Skin epidermis (tissue), 12 donors: Measurements from ENCODE around the gene DISP3.

Experiments used
- H3K27ac ChIP-seq, 21 experiments: fragments of 200-600 bp; sonication (generic) in 11 of 21; one replicate each; pipeline ENCODE4 v1.5.0; 2020; ENCODE audit warnings: mild to moderate bottlenecking in 3 of 21, inconsistent platforms in 2 of 21, moderate library complexity in 2 of 21
- H3K4me3 ChIP-seq, 7 experiments: fragments of 200-600 bp; sonication (generic) in 2 of 7; one replicate each; pipeline ENCODE4 v1.5.0; 2020; ENCODE audit warnings: inconsistent platforms in 2 of 7, mild to moderate bottlenecking in 2 of 7, moderate library complexity in 1 of 7

The DISP3 gene

DNA sequence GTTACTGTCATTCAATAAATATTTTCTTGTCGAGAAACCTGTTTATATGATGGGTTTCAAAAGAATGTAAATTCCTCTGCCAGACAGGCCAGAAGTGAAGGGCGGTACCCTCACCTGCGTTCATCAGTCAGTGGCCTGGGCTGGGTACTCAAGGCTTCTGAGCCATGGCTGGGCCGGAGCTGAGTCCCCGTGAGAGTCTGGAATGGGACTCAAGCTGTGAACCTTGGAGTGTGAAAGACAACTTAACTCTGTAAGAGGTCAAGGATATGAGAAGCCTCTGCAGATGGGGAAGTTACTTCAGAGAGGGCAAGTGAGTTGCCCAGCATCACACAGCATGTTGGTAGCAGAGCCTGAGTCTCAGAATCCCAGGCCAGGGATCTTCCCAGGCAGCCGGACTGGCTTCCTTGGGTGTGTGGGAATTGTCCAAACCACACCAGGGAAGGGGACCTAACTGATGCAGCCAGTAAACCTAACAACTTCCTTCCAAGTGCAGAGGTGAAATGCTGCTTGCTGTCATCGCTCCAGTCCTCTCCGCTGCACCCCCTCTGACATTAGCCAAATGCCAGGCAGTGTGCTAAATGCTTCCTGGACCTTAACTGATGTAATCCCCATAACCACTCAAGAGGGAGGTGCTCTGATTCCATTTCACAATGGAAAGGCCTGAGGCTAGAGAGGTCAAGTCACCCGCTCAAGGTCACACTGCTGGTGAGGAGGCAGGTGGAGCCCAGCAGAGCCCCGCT lies 4.8 kb downstream of the DISP3 start:
- Histone ChIP-seq H3K27ac (no peak overlapping the region), H3K4me3 (no peak overlapping the region)

DNA sequence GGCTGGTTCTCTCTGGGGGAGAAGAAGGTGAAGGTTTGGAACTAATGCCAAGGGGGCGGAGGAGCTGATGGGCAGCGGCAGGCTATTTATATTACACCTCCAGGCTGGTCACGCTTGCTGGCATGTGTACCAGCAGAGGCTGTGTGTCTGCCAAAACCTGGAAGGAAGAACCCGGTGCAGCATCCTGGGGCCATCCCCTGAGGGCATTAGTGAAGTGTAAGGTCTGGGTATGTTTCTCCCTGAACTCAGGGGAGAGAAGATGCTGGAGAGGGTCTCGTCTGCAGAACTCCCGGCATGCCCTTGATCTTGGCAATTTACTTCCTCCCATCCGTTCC lies 5.3 kb downstream of the DISP3 start:
- no peak overlapping the region for H3K4me3 ChIP-seq
- no peak overlapping the region for H3K27ac ChIP-seq

DNA sequence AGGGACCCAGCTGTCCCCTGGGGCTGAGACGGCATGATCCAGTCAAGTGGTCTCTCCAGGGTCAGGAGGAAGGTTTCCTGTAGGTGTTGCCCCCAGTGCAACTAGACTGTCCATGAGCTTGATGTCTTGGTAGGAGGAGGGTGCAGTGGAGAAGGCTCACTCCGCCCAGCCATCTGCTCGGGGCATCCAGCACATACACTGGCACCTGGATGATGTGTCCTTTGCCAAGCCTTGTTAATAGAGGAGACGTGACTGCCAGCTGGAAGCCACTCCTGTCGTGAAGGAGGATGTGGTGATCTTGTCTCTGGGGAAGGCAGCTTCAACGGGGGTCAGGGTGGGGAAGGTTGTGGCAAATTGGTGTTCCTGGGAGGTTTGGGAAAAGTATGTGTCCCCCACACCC lies 6.2 kb downstream of the DISP3 start:
- Histone ChIP-seq H3K27ac (no peak overlapping the region), H3K4me3 (no peak overlapping the region)

DNA sequence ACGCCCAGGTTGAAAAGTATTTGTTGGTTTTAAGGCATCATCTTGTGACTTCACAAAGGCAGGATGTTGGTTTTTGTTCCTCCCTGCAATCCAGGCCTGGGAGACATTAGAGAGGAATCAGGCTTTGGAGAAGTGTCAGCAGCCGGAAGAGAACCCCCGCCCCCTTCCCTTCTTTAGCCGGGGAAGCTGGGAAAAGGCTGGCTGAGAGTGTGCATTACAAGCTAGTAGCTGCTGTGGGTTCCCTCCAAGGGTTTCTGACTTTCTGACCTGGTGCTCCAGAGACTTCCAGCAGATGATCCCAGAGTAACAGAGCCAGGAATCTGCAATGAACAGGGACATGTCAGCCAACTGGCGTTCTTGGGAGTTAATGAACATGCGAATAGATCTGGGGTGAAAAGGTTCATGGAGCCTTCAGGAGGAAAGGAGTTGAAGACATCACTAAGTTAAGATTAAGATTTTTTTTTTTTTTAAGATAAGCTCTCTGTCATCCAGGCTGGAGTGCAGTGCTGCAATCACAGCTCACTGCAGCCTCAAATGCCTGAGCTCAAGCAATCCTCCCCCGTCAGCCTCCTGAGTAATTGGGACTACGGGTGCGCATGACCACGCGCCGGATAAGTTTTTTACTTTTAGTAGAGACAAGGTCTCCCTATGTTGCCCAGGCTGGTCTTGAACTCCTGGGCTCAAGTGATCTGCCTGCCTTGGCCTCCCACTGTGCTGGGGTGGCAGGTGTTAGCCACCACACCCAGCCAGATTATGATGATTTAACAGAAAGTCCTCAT lies 7.5 kb downstream of the DISP3 start:
- Histone ChIP-seq H3K4me3 (no peak overlapping the region), H3K27ac (no peak overlapping the region)

DNA sequence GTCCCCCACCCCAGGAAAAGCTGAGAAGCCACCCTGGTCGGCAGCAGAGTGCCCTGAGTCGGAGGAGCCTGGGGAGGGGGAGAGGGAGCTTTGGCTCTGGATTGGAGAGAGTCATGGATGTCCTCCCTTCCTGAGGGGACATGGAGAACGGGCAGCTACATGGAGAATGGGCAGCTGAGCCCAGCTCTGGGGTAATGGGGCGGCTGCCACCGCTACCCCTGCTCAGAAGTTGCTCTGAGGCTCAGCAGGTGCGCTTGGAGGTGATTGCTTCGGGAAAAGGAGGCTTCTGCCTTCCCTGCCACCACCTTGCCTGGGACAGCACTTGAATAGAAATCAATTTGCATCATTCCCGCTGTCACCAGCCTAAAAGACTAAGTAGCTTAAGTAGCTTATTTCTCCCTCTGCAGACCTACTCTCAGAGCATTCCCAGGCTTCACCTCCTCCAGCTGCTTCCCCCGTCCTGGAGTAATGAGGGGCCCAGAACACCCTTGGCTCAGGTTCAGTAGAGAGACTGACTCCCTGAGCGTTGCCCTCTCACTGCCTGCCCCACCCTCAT lies 8.3 kb downstream of the DISP3 start:
- no peak overlapping the region for H3K4me3 ChIP-seq
- H3K27ac ChIP-seq: no peak overlapping the region

DNA sequence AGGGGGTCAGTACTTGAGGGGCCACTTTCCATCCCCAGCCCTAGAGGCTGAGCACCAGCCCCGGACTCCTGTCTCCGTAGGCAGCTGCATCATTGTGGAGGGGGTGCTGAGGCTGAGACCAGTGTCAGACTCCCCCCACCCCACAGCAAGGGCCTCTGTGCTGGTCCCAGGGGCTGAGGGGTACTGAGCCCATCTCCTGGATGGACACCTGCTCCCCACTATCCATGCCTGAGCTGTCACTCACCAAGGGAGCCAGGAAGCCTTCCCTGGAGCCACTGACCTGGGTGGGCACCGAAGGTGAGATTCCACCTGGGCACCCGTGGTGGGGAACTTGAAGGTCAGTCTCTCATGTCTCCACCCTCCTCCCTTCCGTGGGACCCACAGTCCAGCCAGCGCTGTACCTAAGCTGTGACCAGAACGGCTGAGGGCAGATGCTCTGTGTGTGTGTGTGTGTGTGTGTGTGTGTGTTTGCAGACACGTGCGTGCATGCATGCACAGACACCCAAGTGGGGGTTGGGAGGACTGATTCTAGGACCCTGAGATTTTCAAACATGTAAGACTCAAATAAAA lies 9.3 kb downstream of the DISP3 start:
- Histone ChIP-seq H3K4me3 (no peak overlapping the region), H3K27ac (no peak overlapping the region)

DNA sequence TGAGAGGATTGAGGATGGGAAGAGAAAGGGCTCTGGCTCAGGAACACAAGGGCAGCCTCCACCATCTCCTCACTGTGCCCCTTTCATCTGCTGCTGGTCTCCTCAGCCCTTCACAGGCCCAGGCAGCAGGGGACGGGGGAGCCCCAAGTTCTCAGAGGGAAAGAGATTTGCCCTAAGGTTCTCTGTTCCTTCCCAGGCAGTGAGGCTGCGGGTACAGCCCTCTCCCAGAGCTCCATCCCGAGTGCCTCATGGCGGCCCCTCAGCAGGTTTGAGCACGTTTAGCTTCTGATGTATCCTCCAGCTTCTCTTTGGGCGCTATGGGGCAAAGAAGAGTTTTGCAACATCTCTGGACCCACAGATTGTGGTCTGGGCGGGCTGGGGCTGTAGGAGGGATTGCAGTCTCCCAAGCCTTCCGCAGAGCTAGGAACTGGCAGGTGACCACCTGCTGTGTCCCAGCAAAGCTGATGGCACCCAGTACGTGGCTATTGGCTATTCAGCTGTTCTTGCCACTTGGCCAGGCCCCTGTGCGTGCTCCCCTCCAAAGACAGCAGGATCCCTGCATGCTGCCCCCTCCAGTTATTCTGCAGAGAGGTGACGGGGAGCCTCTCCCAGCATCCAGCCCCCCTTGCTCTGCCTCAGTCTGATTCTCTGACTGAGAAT lies 10.1 kb downstream of the DISP3 start:
- no peak overlapping the region for H3K27ac ChIP-seq
- H3K4me3 ChIP-seq: no peak overlapping the region

DNA sequence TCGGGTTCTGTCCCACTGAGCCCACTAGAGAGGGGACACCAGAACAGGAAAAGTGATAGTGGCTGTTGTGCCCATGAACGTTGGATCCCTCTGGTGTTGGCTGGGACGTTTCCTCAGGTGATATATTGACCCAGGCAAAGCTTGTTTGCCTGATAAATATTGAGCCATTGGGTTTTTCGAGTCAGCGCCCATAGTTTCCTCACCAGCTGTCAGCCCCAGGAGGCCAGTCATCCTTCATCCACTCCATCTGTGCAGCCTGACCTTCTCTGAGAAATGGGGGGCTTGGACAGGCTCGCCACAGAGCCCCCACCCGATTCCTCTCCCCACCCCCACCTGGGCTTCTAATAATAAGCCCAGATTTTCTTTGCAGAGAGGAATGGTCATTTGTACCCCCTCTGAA lies 13.3 kb downstream of the DISP3 start:
- no peak overlapping the region for H3K27ac ChIP-seq

DNA sequence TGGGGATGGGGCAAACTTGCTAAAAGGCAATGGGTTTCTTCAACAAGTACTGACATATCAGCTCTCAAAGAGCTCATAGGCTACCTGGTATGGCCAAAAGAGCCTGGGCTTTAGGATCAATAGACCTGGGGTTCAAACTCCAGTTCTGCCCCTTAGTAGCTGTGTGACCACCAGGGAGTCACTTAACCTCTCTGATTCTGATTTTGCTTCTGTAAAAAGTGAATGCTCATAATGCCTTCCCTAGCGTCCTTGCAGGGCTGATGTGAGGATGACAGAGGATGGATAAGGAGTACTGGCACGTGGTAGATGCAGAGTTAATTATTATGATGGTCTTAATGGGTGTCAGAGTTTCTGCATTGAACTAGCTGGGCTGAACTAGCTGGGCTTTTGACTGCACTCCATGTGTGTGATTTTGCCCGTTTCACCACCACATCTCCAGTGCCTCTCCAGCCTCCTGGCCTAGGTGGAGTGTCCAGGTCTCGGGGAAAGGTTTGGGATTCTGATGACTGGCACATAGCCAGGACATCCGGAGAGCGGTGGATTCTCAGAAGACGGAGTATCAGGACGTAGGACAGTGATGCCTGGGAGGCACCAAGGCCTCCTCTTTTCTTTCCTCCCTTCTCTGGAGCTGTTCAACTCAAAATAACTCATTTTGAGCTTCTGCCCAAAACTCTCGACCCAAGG lies 15.2 kb downstream of the DISP3 start:
- no peak overlapping the region for H3K4me3 ChIP-seq
- no peak overlapping the region for H3K27ac ChIP-seq

More for the DNA sequence above, 13.3 kb downstream of the DISP3 start:
- no peak overlapping the region for H3K4me3 ChIP-seq

DNA sequence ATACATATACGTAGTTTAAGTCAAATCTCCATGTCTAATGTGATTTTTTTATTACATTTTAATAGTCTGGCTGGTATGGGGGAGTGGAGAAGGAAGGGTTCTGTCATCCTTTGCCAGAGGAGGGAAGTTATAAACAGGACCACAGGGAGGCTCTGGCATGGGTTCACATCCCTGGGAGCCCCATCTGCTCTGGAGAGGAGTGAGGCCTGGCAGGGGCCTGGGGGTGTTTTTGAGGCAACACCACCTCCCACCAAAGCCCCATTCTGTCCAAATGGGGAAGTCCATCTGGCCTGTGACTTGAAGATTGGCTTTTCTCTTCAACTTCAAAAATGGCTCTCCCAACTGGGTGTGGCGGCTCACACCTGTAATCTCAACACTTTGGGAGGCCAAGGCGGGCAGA lies 15.8 kb downstream of the DISP3 start:
- Histone ChIP-seq H3K4me3 (no peak overlapping the region), H3K27ac (no peak overlapping the region)

DNA sequence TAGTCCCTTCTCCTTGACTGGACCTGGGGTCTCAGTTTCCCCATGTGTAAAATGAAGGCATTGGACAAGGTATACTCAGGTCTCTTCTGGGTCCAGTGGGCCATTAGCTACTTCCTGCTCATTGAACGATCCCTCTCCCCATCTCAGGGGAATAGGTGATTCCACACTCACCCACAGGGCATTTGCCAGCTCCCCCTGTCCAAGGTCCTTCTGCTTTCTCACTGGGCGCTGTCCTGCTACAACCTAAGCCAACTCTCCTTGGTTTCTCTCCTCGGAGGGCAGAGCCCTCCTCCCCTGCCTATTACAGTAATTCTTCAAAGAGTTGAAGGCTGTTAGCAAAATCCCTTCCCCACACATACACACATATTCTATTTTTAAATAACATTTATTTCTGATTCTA lies 16.6 kb downstream of the DISP3 start:
- Histone ChIP-seq H3K4me3 (no peak overlapping the region), H3K27ac (no peak overlapping the region)

DNA sequence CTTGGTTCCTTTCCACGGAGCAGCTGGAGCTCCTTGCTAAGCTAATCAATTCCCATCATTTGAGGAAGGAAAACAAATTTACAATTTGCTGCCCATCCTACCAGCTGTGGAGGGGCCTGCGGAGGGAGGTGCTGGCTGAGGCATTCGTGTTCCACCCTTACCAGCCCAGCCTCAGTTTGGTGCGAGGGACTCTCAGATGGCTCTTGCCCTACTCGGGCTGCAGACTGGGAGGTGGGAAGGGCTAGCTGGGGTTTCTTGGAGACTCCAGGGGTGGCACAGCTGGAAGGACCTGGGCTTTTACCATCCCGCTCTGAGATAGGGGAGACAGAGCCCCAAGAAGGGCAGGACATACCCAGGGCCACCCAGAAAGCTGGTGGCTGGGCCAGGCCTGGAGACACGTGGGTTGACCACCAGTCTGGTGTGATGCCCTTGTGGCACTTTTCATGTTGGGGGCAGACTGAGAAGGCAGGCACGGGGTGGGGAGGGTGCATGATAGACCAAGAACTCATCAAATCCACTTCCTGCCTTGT lies 17.7 kb downstream of the DISP3 start:
- H3K27ac ChIP-seq: no peak overlapping the region

DNA sequence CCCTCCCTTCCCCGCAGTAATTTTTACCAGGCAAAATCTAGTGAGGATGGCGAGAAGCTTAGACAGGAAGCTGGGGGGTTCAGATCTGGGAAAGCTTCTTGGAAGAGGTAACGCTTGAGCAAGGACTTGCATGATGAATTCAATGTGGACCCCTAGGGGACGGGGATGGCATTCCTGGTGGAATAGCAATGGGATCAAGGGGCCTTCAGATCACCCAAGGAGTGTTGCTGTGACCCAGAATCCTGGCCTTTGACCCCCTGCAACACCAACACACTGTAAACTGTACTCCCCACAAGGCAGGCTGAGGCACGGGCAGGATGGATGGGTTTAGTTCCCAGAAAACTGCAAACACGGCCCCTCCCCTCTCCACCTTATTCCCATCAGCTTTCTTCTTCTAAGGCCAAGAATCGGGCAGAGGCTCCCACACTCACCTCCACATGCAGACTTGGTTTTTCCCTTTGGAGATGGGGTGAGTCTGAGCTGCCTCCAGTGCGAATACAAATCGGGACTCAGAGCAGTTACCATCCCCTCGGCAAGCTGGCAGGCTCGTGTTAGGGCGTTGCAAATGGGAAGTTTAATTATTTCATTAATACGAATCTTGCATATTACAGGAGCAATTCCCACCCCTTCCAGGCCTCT lies 20.1 kb downstream of the DISP3 start:
- Histone ChIP-seq H3K4me3 (no peak overlapping the region), H3K27ac (no peak overlapping the region)

More for the DNA sequence above, 17.7 kb downstream of the DISP3 start:
- H3K4me3 ChIP-seq: no peak overlapping the region

DNA sequence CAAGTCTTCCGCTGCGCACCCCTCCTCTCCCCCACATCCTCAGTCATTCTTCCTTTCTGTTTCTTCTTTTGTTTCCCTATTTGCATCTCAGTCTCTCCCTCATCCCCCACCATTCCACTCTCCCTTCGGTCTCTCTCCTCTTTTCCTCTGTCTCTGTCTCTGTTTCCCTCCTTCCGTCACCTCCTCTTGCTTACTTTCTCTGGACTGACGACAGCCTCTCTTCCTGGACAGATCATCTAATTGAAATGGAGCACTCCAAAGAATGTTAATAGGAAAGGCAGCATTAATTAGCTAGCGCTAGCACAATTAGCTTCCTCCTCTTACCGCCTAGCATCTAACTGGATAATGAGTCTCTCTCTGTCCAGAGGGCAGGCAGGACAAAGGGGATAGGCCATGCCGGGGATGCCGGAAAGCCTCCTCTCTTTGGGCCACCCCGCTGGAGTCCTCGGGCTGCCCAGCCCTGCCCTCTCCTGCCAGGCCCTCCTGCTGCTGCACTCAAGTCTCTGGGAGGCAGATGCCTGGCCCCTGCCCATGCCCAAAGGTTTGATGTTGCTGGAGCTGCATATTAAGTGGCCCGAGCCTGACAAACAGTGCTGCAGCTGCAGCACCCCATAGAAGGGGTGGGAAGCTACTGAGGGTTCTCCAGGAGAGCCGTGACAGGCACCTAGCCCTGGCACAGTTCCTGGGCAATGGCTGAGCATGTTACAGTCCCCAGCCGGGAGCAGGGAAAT lies 20.8 kb downstream of the DISP3 start:
- Histone ChIP-seq H3K27ac (no peak overlapping the region), H3K4me3 (no peak overlapping the region)

DNA sequence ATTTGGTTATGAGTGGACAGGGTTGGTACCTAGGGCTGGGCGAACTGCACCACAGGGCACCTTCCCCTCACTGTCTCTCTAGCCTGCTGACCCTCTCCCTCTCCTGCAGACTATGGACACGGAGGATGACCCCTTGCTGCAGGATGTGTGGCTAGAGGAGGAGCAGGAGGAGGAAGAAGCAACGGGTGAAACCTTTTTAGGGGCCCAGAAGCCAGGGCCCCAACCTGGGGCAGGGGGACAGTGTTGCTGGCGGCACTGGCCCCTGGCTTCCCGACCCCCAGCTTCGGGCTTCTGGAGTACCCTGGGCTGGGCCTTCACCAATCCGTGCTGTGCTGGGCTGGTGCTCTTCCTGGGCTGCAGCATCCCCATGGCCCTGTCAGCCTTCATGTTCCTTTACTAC lies 21.9 kb downstream of the DISP3 start:
- H3K27ac ChIP-seq: no peak overlapping the region
- no peak overlapping the region for H3K4me3 ChIP-seq

DNA sequence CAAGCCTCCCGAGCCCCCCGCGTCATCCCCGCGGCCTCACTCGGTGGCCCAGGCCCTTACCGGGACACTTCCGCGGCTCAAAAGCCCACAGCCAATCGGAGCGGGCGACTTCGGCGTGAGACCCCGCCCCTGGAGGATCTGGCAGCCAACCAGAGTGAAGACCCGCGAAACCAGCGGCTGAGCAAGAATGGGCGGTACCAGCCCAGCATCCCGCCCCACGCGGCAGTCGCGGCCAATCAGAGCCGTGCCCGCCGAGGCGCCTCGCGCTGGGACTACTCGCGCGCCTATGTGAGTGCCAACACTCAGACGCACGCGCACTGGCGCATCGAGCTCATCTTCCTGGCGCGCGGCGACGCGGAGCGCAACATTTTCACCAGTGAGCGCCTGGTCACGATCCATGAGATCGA lies 22.5 kb downstream of the DISP3 start:
- Histone ChIP-seq H3K4me3 (no peak overlapping the region), H3K27ac (no peak overlapping the region)

DNA sequence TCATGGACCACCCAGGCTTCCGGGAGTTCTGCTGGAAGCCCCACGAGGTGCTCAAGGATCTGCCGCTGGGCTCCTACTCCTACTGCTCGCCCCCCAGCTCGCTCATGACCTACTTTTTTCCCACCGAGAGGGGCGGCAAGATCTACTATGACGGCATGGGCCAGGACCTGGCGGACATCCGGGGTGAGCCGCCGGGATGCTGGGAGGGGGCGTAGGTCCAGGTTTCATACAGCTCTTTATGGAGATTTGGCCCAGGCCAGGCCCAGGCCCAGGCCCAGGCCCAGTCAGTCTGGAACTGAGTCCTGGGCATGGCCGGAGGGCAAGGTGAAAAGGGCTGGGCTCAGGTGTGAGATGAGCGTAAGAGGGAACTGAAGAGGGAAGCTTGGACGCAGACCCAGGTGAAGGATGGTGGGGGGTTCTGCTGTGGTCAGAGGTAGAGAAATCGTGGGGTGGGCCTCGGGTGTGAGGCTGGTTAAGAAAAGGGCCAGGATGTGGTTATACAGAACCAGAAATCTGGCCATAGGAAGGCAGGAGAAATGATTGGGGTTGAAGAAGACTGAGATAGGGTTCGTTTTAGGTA lies 23.0 kb downstream of the DISP3 start:
- Histone ChIP-seq H3K27ac (no peak overlapping the region), H3K4me3 (no peak overlapping the region)

DNA sequence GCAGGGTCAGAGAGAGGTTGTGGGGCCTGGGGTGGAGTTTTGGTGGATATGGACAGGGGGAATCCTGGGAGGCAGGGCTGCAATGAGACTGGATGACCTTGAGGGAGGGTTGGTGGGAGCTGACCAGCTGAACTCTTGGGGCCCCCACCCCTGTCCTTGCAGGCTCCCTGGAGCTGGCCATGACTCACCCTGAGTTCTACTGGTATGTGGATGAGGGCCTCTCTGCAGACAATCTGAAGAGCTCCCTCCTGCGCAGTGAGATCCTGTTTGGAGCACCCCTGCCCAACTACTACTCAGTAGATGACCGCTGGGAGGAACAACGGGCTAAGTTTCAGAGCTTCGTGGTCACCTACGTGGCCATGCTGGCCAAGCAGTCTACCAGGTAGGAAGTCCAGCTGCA lies 23.6 kb downstream of the DISP3 start:
- Histone ChIP-seq H3K4me3 (no peak overlapping the region), H3K27ac (no peak overlapping the region)
